Measurements from ENCODE around the gene HLF. TPM values are rescaled to one million over a fixed set of nuclear protein-coding genes. Genes with fewer than 3 reads are reported as not detected.

HLF gene
- total and polyA plus RNA-seq, 2 of the 4 experiments (the other 2 are of a cell fraction), result 0.18 TPM; not detected in 1

- dilution Hi-C loops (cut with HindIII; ENCODE audit: low sequenced_read_pairs, unreplicated experiment), result no loop called here
- Histone ChIP-seq H4K91ac (ENCODE audit: insufficient read depth, low read depth, low read length) (no peak overlapping the region), H2BK5ac (ENCODE audit: low read depth, low read length, poor library complexity, severe bottlenecking) (no peak overlapping the region), H3K9me3 (ENCODE audit: control insufficient read depth, insufficient read depth, low read length) (no peaks in the 10 kb centered on the region; the same call in 1 of the 2 replicates), H3K36me3 (ENCODE audit: control insufficient read depth, insufficient read depth, low read length) (no peaks in the 10 kb centered on the region), H2AK5ac (ENCODE audit: low read depth, low read length) (no peak overlapping the region), H3K4me2 (ENCODE audit: low read depth, low read length) (no peak overlapping the region), H3K27ac (ENCODE audit: insufficient read depth, low read length) (no peak overlapping the region), H3K4me3 (ENCODE audit: insufficient read depth, low read depth, low read length) (no peak overlapping the region), H2AK9ac (replicated peaks; ENCODE audit: low read depth, low read length, poor library complexity) (no peak overlapping the region), H3K4me1 (ENCODE audit: control insufficient read depth, insufficient read depth, low read length) (no peaks in the 10 kb centered on the region), H3K79me1 (ENCODE audit: low read depth in 1 of 2, low read length in 2 of 2) (no peaks in the 10 kb centered on the region), H3K27me3 (ENCODE audit: control insufficient read depth, insufficient read depth, low read length) (no peaks in the 10 kb centered on the region), H2BK120ac (ENCODE audit: low read depth, low read length) (no peak overlapping the region), H4K5ac (ENCODE audit: low read depth, low read length) (no peak overlapping the region), H2BK15ac (ENCODE audit: low read depth, low read length) (no peak overlapping the region), H3K9me1 (ENCODE audit: insufficient read depth, low read length) (no peaks in the 10 kb centered on the region), H3K23ac (ENCODE audit: low read depth, low read length) (no peak overlapping the region), H3K4ac (ENCODE audit: low read depth, low read length) (no peak overlapping the region), H4K20me1 (ENCODE audit: insufficient read depth, low read length) (no peaks in the 10 kb centered on the region), H4K8ac (ENCODE audit: low read depth in 2 of 2, low read length in 2 of 2) (no peak overlapping the region), H3K56ac (ENCODE audit: extremely low read depth, insufficient read depth, low read length) (no peak overlapping the region), H3K18ac (ENCODE audit: low read depth, low read length) (no peak overlapping the region), H3K9ac (ENCODE audit: low read depth, low read length) (no peak overlapping the region), H2BK20ac (ENCODE audit: low read depth, low read length) (no peak overlapping the region), H2AFZ (replicated peaks; ENCODE audit: low read length, poor library complexity) (no peak overlapping the region), H3K14ac (replicated peaks; ENCODE audit: low read depth, low read length) (no peak overlapping the region)
- intact Hi-C loops (cut with micrococcal nuclease), result no loop called here
- CTCF ChIA-PET, result interaction anchor here (0.5 kb wide), 1 partner anchor 160 kb away, joined by 3 read pairs; no protein-coding TSS in a partner anchor
- ATAC-seq (ENCODE audit: low read depth), result no peak
- no CpG with 5 or more reads among the region's 11 CpGs for WGBS, 2 experiments (ENCODE audit: extremely low coverage in 2 of 2, insufficient read length in 1 of 2)
- BruUV-seq (replicated peaks), result no TSS peak
- in situ Hi-C loops (cut with MboI; ENCODE audit: low sequenced_read_pairs), result no loop called here
- POLR2A ChIA-PET (ENCODE audit: unreplicated experiment), result no interaction called here
- no peak for DNase-seq
- TF ChIP-seq RFX5 (IDR thresholded peaks at IDR 0.05; ENCODE audit: low read depth, low read length), result no peak
Observed at GRCh38 chr17:55322453-55322985, 57.8 kb downstream of the HLF start.

Data from IMR-90 (cell line).